Progenitor cell of endocrine pancreas (in vitro differentiated cells): ENCODE measurements around the gene POC1B. TPM values are rescaled to one million over a fixed set of nuclear protein-coding genes. Genes with fewer than 3 reads are reported as not detected.
A peak's percentile ranks its signal among the peaks of the same experiment; 100 is the strongest.

Source experiments
- DNase-seq: peaks from one replicate; pipeline ENCODE4 v3.0.0; 2021; ENCODE audit warnings: low spot score; ENCODE audit not compliant: unreplicated experiment
- H3K27ac Mint-ChIP-seq: 2 replicates; pipeline ENCODE4 v1.8.0; 2021; ENCODE audit warnings: mild to moderate bottlenecking, moderate library complexity, mixed read lengths
- H3K27me3 Mint-ChIP-seq: 2 replicates; pipeline ENCODE4 v1.8.0; 2021; ENCODE audit warnings: mixed read lengths
- H3K36me3 Mint-ChIP-seq: 2 replicates; pipeline ENCODE4 v1.8.0; 2022; ENCODE audit warnings: mixed read lengths; ENCODE audit not compliant: insufficient read depth
- H3K4me1 Mint-ChIP-seq: 2 replicates; pipeline ENCODE4 v1.8.0; 2021; ENCODE audit warnings: low read depth, mixed read lengths
- H3K4me3 Mint-ChIP-seq: 2 replicates; pipeline ENCODE4 v1.8.0; 2021; ENCODE audit warnings: low read depth, mild to moderate bottlenecking, moderate library complexity, mixed read lengths
- H3K9me3 Mint-ChIP-seq: 2 replicates; pipeline ENCODE4 v1.8.0; 2021; ENCODE audit warnings: low read depth, mixed read lengths
- CTCF ChIP-seq: fragments of 200-600 bp; sonication (generic); IDR thresholded peaks from one replicate; pipeline ENCODE4 v1.5.0; 2021; ENCODE audit warnings: antibody characterized with exemption, mild to moderate bottlenecking; ENCODE audit not compliant: unreplicated experiment
- long read RNA-seq: library from polyadenylated mRNA; unstranded; transcript quantifications from one replicate; pipeline ENCODE4 v2.0.0, GENCODE V29; 2020
- total RNA-seq: library from RNA; stranded (reverse); gene quantifications from 2 replicates; pipeline ENCODE4 v1.2.1, GENCODE V29; 2021

POC1B gene
- total RNA-seq = 32.0 and 34.4 TPM in 2 replicates
- long read RNA-seq, full-length matches to known transcripts = 19 of 62 reads
- long read RNA-seq, partial matches to known transcripts = 12 of 62 reads
- long read RNA-seq, other reads (novel, unspliced or antisense) = 31 of 62 reads

GRCh38 chr12:89525824-89526770, at the start of gene POC1B:
Gene POC1B (minus strand): TSS chr12:89526047. CDS start chr12:89525895, 152 bp downstream.
- peak; percentile 69 for DNase-seq
- TF ChIP-seq CTCF = no peak
- Mint-ChIP-seq H3K4me3 (peak within 1 kb of the TSS; percentile 99), H3K27ac (peak within 1 kb of the TSS; percentile 97), H3K4me1 (peaks cover 30% of the 10 kb centered on the region), H3K36me3 (peaks cover 20% of the 10 kb centered on the region), H3K9me3 (no peaks in the 10 kb centered on the region), H3K27me3 (no peaks in the 10 kb centered on the region)

GRCh38 chr12:89575374-89575773, 49.5 kb upstream of the POC1B start:
- Mint-ChIP-seq H3K4me1 (peaks cover 2% of the 10 kb centered on the region), H3K36me3 (no peaks in the 10 kb centered on the region), H3K9me3 (no peaks in the 10 kb centered on the region), H3K4me3 (no peak overlapping the region), H3K27ac (no peak overlapping the region), H3K27me3 (no peaks in the 10 kb centered on the region)
- no peak for DNase-seq
- TF ChIP-seq CTCF = no peak

GRCh38 chr12:89574736-89575208, 48.9 kb upstream of the POC1B start:
- Mint-ChIP-seq H3K4me3 (no peak overlapping the region), H3K27ac (peak overlapping the region; percentile 29), H3K9me3 (no peaks in the 10 kb centered on the region), H3K27me3 (no peaks in the 10 kb centered on the region), H3K4me1 (peaks cover 2% of the 10 kb centered on the region), H3K36me3 (no peaks in the 10 kb centered on the region)
- DNase-seq = no peak
- no peak for TF ChIP-seq CTCF

GRCh38 chr12:89573051-89573810, 47.4 kb upstream of the POC1B start:
- H3K4me1 Mint-ChIP-seq = peaks cover 12% of the 10 kb centered on the region
- no peak for TF ChIP-seq CTCF

More at GRCh38 chr12:89573051-89573810, 47.4 kb upstream of the POC1B start:
- H3K27me3 Mint-ChIP-seq = no peaks in the 10 kb centered on the region
- H3K9me3 Mint-ChIP-seq = no peaks in the 10 kb centered on the region
- no peak overlapping the region for H3K4me3 Mint-ChIP-seq
- H3K27ac Mint-ChIP-seq = no peak overlapping the region
- H3K36me3 Mint-ChIP-seq = no peaks in the 10 kb centered on the region
- DNase-seq = no peak
